Lung (tissue), 12 donors: ENCODE results near the gene PGBD4. TPM values are rescaled to one million over a fixed set of nuclear protein-coding genes. Genes with fewer than 3 reads are reported as not detected.

Experiments used
- ATAC-seq: fragments of 200-7000 bp; cut with Tn5 transposase; one replicate; pipeline ENCODE4 v1.9.1; 2020; ENCODE audit warnings: moderate number of reproducible peaks; ENCODE audit not compliant: insufficient read depth, low FRiP score
- DNase-seq, 3 donors: peaks; one replicate each; pipeline ENCODE4 v3.0.0-alpha.2; 2013 to 2017
- H3K27ac ChIP-seq, 2 donors: one replicate each; pipeline ENCODE4 v1.5.1; 2013; ENCODE audit warnings: mild to moderate bottlenecking in 2 of 2, moderate library complexity in 2 of 2, control low read depth in 1 of 2, inconsistent platforms in 1 of 2, low read depth in 1 of 2, low read length in 1 of 2
- H3K27me3 ChIP-seq, 3 donors: one replicate each; pipeline ENCODE4 v1.5.1; 2013; ENCODE audit warnings: low read length in 2 of 3; ENCODE audit not compliant: control insufficient read depth in 3 of 3, insufficient read depth in 3 of 3
- H3K36me3 ChIP-seq, 4 donors: one replicate each; pipeline ENCODE4 v1.5.1; 2013; ENCODE audit warnings: low read length in 4 of 4, mild to moderate bottlenecking in 1 of 4, moderate library complexity in 1 of 4; ENCODE audit not compliant: control insufficient read depth in 4 of 4, insufficient read depth in 4 of 4
- H3K4me1 ChIP-seq, 5 donors: one replicate each; pipeline ENCODE4 v1.5.1; 2013; ENCODE audit warnings: low read length in 5 of 5, mild to moderate bottlenecking in 2 of 5, moderate library complexity in 1 of 5; ENCODE audit not compliant: control insufficient read depth in 5 of 5, insufficient read depth in 5 of 5
- H3K4me3 ChIP-seq: one replicate; pipeline ENCODE4 v1.5.1; 2013; ENCODE audit warnings: mild to moderate bottlenecking, control low read depth, moderate library complexity
- H3K9ac ChIP-seq, 2 donors: one replicate each; pipeline ENCODE4 v1.5.1; 2013; ENCODE audit warnings: low read length in 2 of 2, control low read depth in 1 of 2; ENCODE audit not compliant: insufficient read depth in 1 of 2
- H3K9me3 ChIP-seq, 4 donors: one replicate each; pipeline ENCODE4 v1.5.1; 2013; ENCODE audit warnings: low read length in 3 of 4, mild to moderate bottlenecking in 1 of 4, moderate library complexity in 1 of 4; ENCODE audit not compliant: control insufficient read depth in 4 of 4, insufficient read depth in 3 of 4
- CTCF ChIP-seq: IDR thresholded peaks from 2 replicates; pipeline ENCODE4 v1.5.1; 2012; ENCODE audit warnings: mild to moderate bottlenecking; ENCODE audit errors: control extremely low read depth, extremely low read depth
- WGBS, 2 donors: extraction: QIAGEN DNeasy Blood & Tissue Kit; methylation state at CpG; one replicate each; pipeline ENCODE4 v1.1.7; 2013; 5-methylcytosine and 5-hydroxymethylcytosine counted together
- polyA plus RNA-seq, 2 donors: library from polyadenylated mRNA; stranded (reverse); fragments of 200-250 nt; gene quantifications; one replicate each; pipeline ENCODE4 v1.2.1, GENCODE V29; 2013
- total RNA-seq, 2 donors: library from RNA; depleted of rRNA in 1 of 2; stranded (reverse); fragments of >200 nt in 1 of 2; gene quantifications; one replicate each; pipeline ENCODE4 v1.2.1, GENCODE V29; 2014 to 2021
- donor health status: control.
- donor health status: control.
- donor health status: Bipolar disorder and iron deficiency.
- donor health status: healthy.
- donor health status: DM: yes; HTN: yes; CAD: no.

The PGBD4 gene
- total and polyA plus RNA-seq, 4 donors = 0.63 to 1.8 (median 1.2) TPM

GRCh38 chr15:34056911-34057310 lies 45.0 kb upstream of the PGBD4 start:
- Histone ChIP-seq H3K9ac (no peak overlapping the region), H3K9me3 (no peaks in the 10 kb centered on the region), H3K27me3 (no peaks in the 10 kb centered on the region), H3K4me3 (no peak overlapping the region), H3K27ac (no peak overlapping the region), H3K4me1 (no peaks in the 10 kb centered on the region), H3K36me3 (no peaks in the 10 kb centered on the region)
- no peak for DNase-seq
- TF ChIP-seq CTCF = no peak
- ATAC-seq = no peak
- WGBS, 2 donors = 91 to 98% methylated on average over 5 of the region's 5 CpGs

DNA sequence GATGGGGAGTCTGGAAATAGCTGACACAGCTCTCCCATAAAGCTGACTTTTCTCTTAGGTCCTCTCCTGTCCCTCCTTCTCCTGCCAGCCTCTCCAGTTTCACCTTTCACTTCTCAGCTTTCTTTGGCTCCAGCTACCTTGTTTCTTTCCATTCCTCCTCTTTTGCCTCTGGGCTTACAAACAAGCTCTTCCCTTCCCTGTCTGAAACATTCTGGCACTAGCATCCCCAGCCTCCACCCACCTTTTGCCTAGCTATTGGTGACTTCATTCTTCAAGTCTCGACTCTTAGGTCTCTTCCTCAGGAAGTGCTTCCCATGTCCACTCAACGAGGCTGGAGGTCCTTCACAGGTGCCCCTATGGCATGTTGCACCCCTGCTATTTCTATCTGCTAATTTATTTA lies 42.4 kb upstream of the PGBD4 start:
- no peak for TF ChIP-seq CTCF
- H3K4me3 ChIP-seq = no peak overlapping the region
- H3K27ac ChIP-seq = no peak overlapping the region
- no peaks in the 10 kb centered on the region for H3K36me3 ChIP-seq
- H3K27me3 ChIP-seq = no peaks in the 10 kb centered on the region
- no peak for DNase-seq
- H3K9ac ChIP-seq = no peak overlapping the region
- no peaks in the 10 kb centered on the region for H3K9me3 ChIP-seq
- no peak for ATAC-seq
- no peaks in the 10 kb centered on the region for H3K4me1 ChIP-seq
- 35 to 61% methylated on average over 2 of the region's 2 CpGs for WGBS, 2 donors

GRCh38 chr15:34059946-34060345 lies 41.9 kb upstream of the PGBD4 start:
- no peaks in the 10 kb centered on the region for H3K36me3 ChIP-seq
- 66 to 81% methylated on average over 3 of the region's 3 CpGs for WGBS, 2 donors
- H3K4me3 ChIP-seq = no peak overlapping the region
- no peak for TF ChIP-seq CTCF
- H3K27ac ChIP-seq = no peak overlapping the region
- H3K9ac ChIP-seq = no peak overlapping the region
- no peaks in the 10 kb centered on the region for H3K4me1 ChIP-seq
- H3K9me3 ChIP-seq = no peaks in the 10 kb centered on the region
- ATAC-seq = no peak
- H3K27me3 ChIP-seq = no peaks in the 10 kb centered on the region
- no peak for DNase-seq

DNA sequence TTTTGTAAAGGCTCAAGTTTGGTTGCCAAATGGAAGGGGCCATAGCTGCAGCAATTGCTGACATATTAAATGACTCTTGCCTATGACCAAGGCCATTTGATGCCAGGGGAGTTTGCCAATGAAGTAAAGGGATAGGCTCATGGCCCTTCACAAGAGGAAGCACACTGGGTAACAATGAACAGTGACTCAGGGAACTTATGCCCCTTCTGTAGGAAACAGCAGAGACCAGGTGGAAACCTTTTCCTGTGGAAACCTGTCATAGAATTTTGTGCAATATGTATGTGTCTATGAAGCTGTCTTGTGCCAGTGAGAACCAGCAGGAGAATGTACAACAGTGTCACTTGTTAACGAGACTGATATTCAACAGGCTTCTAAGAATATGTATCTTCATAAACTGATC lies 37.4 kb upstream of the PGBD4 start:
- no peak for TF ChIP-seq CTCF
- no peaks in the 10 kb centered on the region for H3K4me1 ChIP-seq
- 0% methylated on average over 1 of the region's 1 CpG for whole genome bisulfite sequencing, 2 donors
- no peaks in the 10 kb centered on the region for H3K27me3 ChIP-seq
- H3K27ac ChIP-seq = no peak overlapping the region
- DNase-seq = no peak
- no peaks in the 10 kb centered on the region for H3K36me3 ChIP-seq
- no peak overlapping the region for H3K9ac ChIP-seq
- H3K4me3 ChIP-seq = no peak overlapping the region
- ATAC-seq = no peak
- H3K9me3 ChIP-seq = no peaks in the 10 kb centered on the region
